Karpas-422 (cell line): ENCODE measurements around the gene ST7. TPM values are rescaled to one million over a fixed set of nuclear protein-coding genes. Genes with fewer than 3 reads are reported as not detected.

Experiments
- DNase-seq: peaks from one replicate; pipeline ENCODE4 v3.0.0-alpha.2; 2015
- H2AFZ ChIP-seq: fragments of 200-600 bp; sonication (generic); 2 replicates; pipeline ENCODE4 v1.6.1; 2014; ENCODE audit warnings: antibody characterized with exemption, low read length, mixed read lengths
- H3K27ac ChIP-seq: fragments of 200-600 bp; sonication (generic); 2 replicates; pipeline ENCODE4 v1.5.1; 2014; ENCODE audit warnings: mild to moderate bottlenecking, low read length, moderate library complexity
- H3K27me3 ChIP-seq: fragments of 200-600 bp; sonication (generic); 2 replicates; pipeline ENCODE4 v1.6.1; 2014; ENCODE audit warnings: low read length, mixed read lengths
- H3K36me3 ChIP-seq: fragments of 200-600 bp; sonication (generic); 2 replicates; pipeline ENCODE4 v1.6.1; 2014; ENCODE audit warnings: low read length, mixed read lengths; ENCODE audit not compliant: insufficient read depth
- H3K4me1 ChIP-seq: fragments of 200-600 bp; sonication (generic); 2 replicates; pipeline ENCODE4 v1.6.1; 2014; ENCODE audit warnings: mild to moderate bottlenecking, low read length, mixed read lengths
- H3K4me2 ChIP-seq: fragments of 200-600 bp; sonication (generic); 2 replicates; pipeline ENCODE4 v1.6.1; 2014; ENCODE audit warnings: low read length, low read depth, mild to moderate bottlenecking; ENCODE audit not compliant: poor library complexity, severe bottlenecking
- H3K4me3 ChIP-seq: fragments of 200-600 bp; sonication (generic); 2 replicates; pipeline ENCODE4 v1.5.1; 2014; ENCODE audit warnings: mild to moderate bottlenecking, antibody characterized with exemption, low read length, mixed read lengths
- H3K79me2 ChIP-seq: fragments of 200-600 bp; sonication (generic); 2 replicates; pipeline ENCODE4 v1.6.1; 2014; ENCODE audit warnings: mild to moderate bottlenecking, low read length, mixed read lengths
- H3K9ac ChIP-seq: fragments of 200-600 bp; sonication (generic); 2 replicates; pipeline ENCODE4 v1.6.0; 2014; ENCODE audit warnings: low read length
- H3K9me2 ChIP-seq: fragments of 200-600 bp; sonication (generic), shearing (Covaris generic); replicated peaks from 2 replicates; pipeline ENCODE4 v1.6.0; 2014; ENCODE audit warnings: mild to moderate bottlenecking, low read length, moderate library complexity; ENCODE audit not compliant: insufficient read depth
- H3K9me3 ChIP-seq: fragments of 300-700, 200-600 bp; sonication (generic); 2 replicates; pipeline ENCODE4 v1.6.1; 2014; ENCODE audit warnings: low read length, mixed read lengths
- H4K20me1 ChIP-seq: fragments of 200-600 bp; sonication (generic); 2 replicates; pipeline ENCODE4 v1.6.1; 2014; ENCODE audit warnings: mild to moderate bottlenecking, antibody characterized with exemption, low read length, low read depth; ENCODE audit not compliant: insufficient read depth
- total RNA-seq: library from RNA; depleted of rRNA; stranded (reverse); fragments of >200 nt; shearing (Covaris generic); gene quantifications from 2 replicates; pipeline ENCODE4 v1.2.3, GENCODE V29; 2014; ENCODE audit warnings: low replicate concordance

Gene ST7
- total RNA-seq, 1 experiment from 2014 or later, result 4.6 TPM

GRCh38 chr7:117075934-117076333 lies 122.6 kb downstream of the ST7 start:
- H3K4me1 ChIP-seq, result no peaks in the 10 kb centered on the region
- no peaks in the 10 kb centered on the region for H3K27me3 ChIP-seq
- H3K27ac ChIP-seq, result no peak overlapping the region
- no peak overlapping the region for H2AFZ ChIP-seq
- no peaks in the 10 kb centered on the region for H3K36me3 ChIP-seq
- H3K4me3 ChIP-seq, result no peak overlapping the region
- no peaks in the 10 kb centered on the region for H4K20me1 ChIP-seq
- no peak overlapping the region for H3K4me2 ChIP-seq
- no peak for DNase-seq
- H3K9me3 ChIP-seq, result no peaks in the 10 kb centered on the region
- H3K9ac ChIP-seq, result no peak overlapping the region
- H3K79me2 ChIP-seq, result no peaks in the 10 kb centered on the region
- H3K9me2 ChIP-seq, result no peaks in the 10 kb centered on the region

GRCh38 chr7:117076426-117076943 lies 123.2 kb downstream of the ST7 start:
- H3K9me2 ChIP-seq, result no peaks in the 10 kb centered on the region
- H3K4me1 ChIP-seq, result no peaks in the 10 kb centered on the region
- no peaks in the 10 kb centered on the region for H3K36me3 ChIP-seq
- no peak for DNase-seq
- H4K20me1 ChIP-seq, result no peaks in the 10 kb centered on the region
- H3K4me2 ChIP-seq, result no peak overlapping the region
- no peak overlapping the region for H3K9ac ChIP-seq
- no peaks in the 10 kb centered on the region for H3K79me2 ChIP-seq
- H3K4me3 ChIP-seq, result no peak overlapping the region
- H3K27me3 ChIP-seq, result no peaks in the 10 kb centered on the region
- no peak overlapping the region for H3K27ac ChIP-seq
- no peak overlapping the region for H2AFZ ChIP-seq
- H3K9me3 ChIP-seq, result no peaks in the 10 kb centered on the region

GRCh38 chr7:117077658-117078057 lies 124.4 kb downstream of the ST7 start:
- DNase-seq, result no peak
- no peak overlapping the region for H3K9ac ChIP-seq
- H3K9me2 ChIP-seq, result no peaks in the 10 kb centered on the region
- H3K36me3 ChIP-seq, result no peaks in the 10 kb centered on the region
- no peak overlapping the region for H3K4me3 ChIP-seq
- no peaks in the 10 kb centered on the region for H3K27me3 ChIP-seq
- no peak overlapping the region for H2AFZ ChIP-seq
- no peaks in the 10 kb centered on the region for H3K4me1 ChIP-seq
- H3K4me2 ChIP-seq, result no peak overlapping the region
- H3K27ac ChIP-seq, result no peak overlapping the region
- H3K9me3 ChIP-seq, result no peaks in the 10 kb centered on the region
- no peaks in the 10 kb centered on the region for H4K20me1 ChIP-seq
- no peaks in the 10 kb centered on the region for H3K79me2 ChIP-seq

- Histone ChIP-seq H3K27me3 (no peaks in the 10 kb centered on the region), H3K9me3 (no peaks in the 10 kb centered on the region), H3K9me2 (no peaks in the 10 kb centered on the region), H3K79me2 (no peaks in the 10 kb centered on the region), H3K4me3 (no peak overlapping the region), H2AFZ (no peak overlapping the region), H3K4me2 (no peak overlapping the region), H3K27ac (no peak overlapping the region), H3K4me1 (no peaks in the 10 kb centered on the region), H3K36me3 (no peaks in the 10 kb centered on the region), H4K20me1 (peaks cover 6% of the 10 kb centered on the region; the same call in 1 of the 2 replicates), H3K9ac (no peak overlapping the region)
- DNase-seq, result no peak
Measured at GRCh38 chr7:117082647-117083046, 129.3 kb downstream of the ST7 start.

- no peak for DNase-seq
- Histone ChIP-seq H4K20me1 (peaks cover 6% of the 10 kb centered on the region; the same call in 1 of the 2 replicates), H2AFZ (no peak overlapping the region), H3K27me3 (no peaks in the 10 kb centered on the region), H3K4me1 (no peaks in the 10 kb centered on the region), H3K79me2 (no peaks in the 10 kb centered on the region), H3K36me3 (no peaks in the 10 kb centered on the region), H3K9ac (no peak overlapping the region), H3K27ac (no peak overlapping the region), H3K4me3 (no peak overlapping the region), H3K9me3 (no peaks in the 10 kb centered on the region), H3K4me2 (no peak overlapping the region), H3K9me2 (no peaks in the 10 kb centered on the region)
Measured at GRCh38 chr7:117083648-117084047, 130.3 kb downstream of the ST7 start.

- H3K9me2 ChIP-seq, result no peaks in the 10 kb centered on the region
- H3K9ac ChIP-seq, result no peak overlapping the region
- H4K20me1 ChIP-seq, result peaks cover 6% of the 10 kb centered on the region; the same call in 1 of the 2 replicates
- H3K27me3 ChIP-seq, result no peaks in the 10 kb centered on the region
- no peak overlapping the region for H3K27ac ChIP-seq
- no peak overlapping the region for H3K4me2 ChIP-seq
- no peak overlapping the region for H2AFZ ChIP-seq
- no peaks in the 10 kb centered on the region for H3K36me3 ChIP-seq
- H3K79me2 ChIP-seq, result no peaks in the 10 kb centered on the region
- DNase-seq, result peak; percentile 4
- no peak overlapping the region for H3K4me3 ChIP-seq
- H3K4me1 ChIP-seq, result no peaks in the 10 kb centered on the region
- no peaks in the 10 kb centered on the region for H3K9me3 ChIP-seq
Measured at GRCh38 chr7:117084286-117084685, 131.0 kb downstream of the ST7 start.

GRCh38 chr7:117085275-117085674 lies 132.0 kb downstream of the ST7 start:
- Histone ChIP-seq H3K36me3 (no peaks in the 10 kb centered on the region), H4K20me1 (peaks cover 6% of the 10 kb centered on the region; the same call in 1 of the 2 replicates), H3K79me2 (no peaks in the 10 kb centered on the region), H3K9ac (no peak overlapping the region), H3K9me3 (no peaks in the 10 kb centered on the region), H3K27me3 (no peaks in the 10 kb centered on the region), H3K4me3 (no peak overlapping the region), H3K9me2 (no peaks in the 10 kb centered on the region), H2AFZ (no peak overlapping the region), H3K27ac (no peak overlapping the region), H3K4me1 (no peaks in the 10 kb centered on the region), H3K4me2 (no peak overlapping the region)
- DNase-seq, result no peak

- Histone ChIP-seq H2AFZ (no peak overlapping the region), H4K20me1 (peaks cover 6% of the 10 kb centered on the region; the same call in 1 of the 2 replicates), H3K4me2 (no peak overlapping the region), H3K4me1 (no peaks in the 10 kb centered on the region), H3K9ac (no peak overlapping the region), H3K27ac (no peak overlapping the region), H3K4me3 (no peak overlapping the region), H3K27me3 (no peaks in the 10 kb centered on the region), H3K79me2 (no peaks in the 10 kb centered on the region), H3K9me3 (no peaks in the 10 kb centered on the region), H3K36me3 (no peaks in the 10 kb centered on the region), H3K9me2 (no peaks in the 10 kb centered on the region)
- DNase-seq, result peak; percentile 30
Measured at GRCh38 chr7:117085769-117086463, 132.6 kb downstream of the ST7 start.
